Epithelial cell of esophagus (primary cell): ENCODE data around the gene RPTOR.

Experiments
- DNase-seq: peaks from one replicate; pipeline ENCODE4 v3.0.0; 2010; ENCODE audit warnings: low read depth
- H3K4me3 ChIP-seq: 2 replicates; pipeline ENCODE4 v1.5.1; 2011; ENCODE audit warnings: mild to moderate bottlenecking, low read length, control low read depth
- CTCF ChIP-seq: IDR thresholded peaks from 2 replicates; pipeline ENCODE4 v1.5.1; 2011; ENCODE audit warnings: low read depth, mild to moderate bottlenecking, low read length, control low read depth, inconsistent platforms; ENCODE audit not compliant: insufficient read depth; ENCODE audit errors: missing control alignments

Gene RPTOR

GRCh38 chr17:80681215-80681614, 136.6 kb downstream of the RPTOR start:
- no peak overlapping the region for H3K4me3 ChIP-seq
- no peak for TF ChIP-seq CTCF

GRCh38 chr17:80682372-80682771, 137.7 kb downstream of the RPTOR start:
- peak; percentile 10 for DNase-seq
- TF ChIP-seq CTCF = no peak
- no peak overlapping the region for H3K4me3 ChIP-seq

More at GRCh38 chr17:80681215-80681614, 136.6 kb downstream of the RPTOR start:
- no peak for DNase-seq

- TF ChIP-seq CTCF = no peak
- no peak for DNase-seq
- H3K4me3 ChIP-seq = no peak overlapping the region
Measured at GRCh38 chr17:80683625-80684104, 139.0 kb downstream of the RPTOR start.

GRCh38 chr17:80687839-80688238, 143.2 kb downstream of the RPTOR start:
- DNase-seq = no peak
- no peak for TF ChIP-seq CTCF
- no peak overlapping the region for H3K4me3 ChIP-seq

GRCh38 chr17:80689129-80689619, 144.5 kb downstream of the RPTOR start:
- DNase-seq = no peak
- TF ChIP-seq CTCF = no peak
- H3K4me3 ChIP-seq = no peak overlapping the region

- no peak for DNase-seq
- no peak overlapping the region for H3K4me3 ChIP-seq
- no peak for TF ChIP-seq CTCF
Measured at GRCh38 chr17:80691784-80692183, 147.1 kb downstream of the RPTOR start.

GRCh38 chr17:80692931-80693467, 148.4 kb downstream of the RPTOR start:
- no peak for TF ChIP-seq CTCF
- no peak for DNase-seq

More at GRCh38 chr17:80692931-80693467, 148.4 kb downstream of the RPTOR start:
- H3K4me3 ChIP-seq = no peak overlapping the region
